PC-3 (cell line): Measurements from ENCODE around the gene MITF. TPM values are rescaled to one million over a fixed set of nuclear protein-coding genes. Genes with fewer than 3 reads are reported as not detected.

Experiments used
- ATAC-seq: fragments of 200-7000 bp; cut with Tn5 transposase; 2 replicates; pipeline ENCODE4 v1.9.1; 2020; ENCODE audit warnings: mild to moderate bottlenecking, moderate library complexity
- BruUV-seq: library from RNA; stranded (reverse); fragments of 400-500 nt; replicated peaks from 2 replicates; lab custom pipeline; 2021; lab: Mats Ljungman, UMichigan
- CTCF ChIA-PET: fragments of 300-600 bp; sonication (Branson Sonifier 250); formaldehyde crosslinking; loops from one replicate; lab custom pipeline; 2022; ENCODE audit warnings: antibody characterized with exemption; lab: Charles Lee
- POLR2A ChIA-PET: fragments of 300-600 bp; sonication (Branson Sonifier 250); formaldehyde crosslinking; loops from one replicate; lab custom pipeline; 2022; ENCODE audit warnings: antibody characterized with exemption; ENCODE audit not compliant: unreplicated experiment; lab: Charles Lee
- DNase-seq: peaks from one replicate; pipeline ENCODE4 v3.0.0-alpha.2; 2015
- H2AFZ ChIP-seq: fragments of 300-600 bp; sonication (generic); 2 replicates; pipeline ENCODE4 v1.6.0; 2016; ENCODE audit warnings: antibody characterized with exemption, low read length
- H3F3A ChIP-seq: fragments of 300-600 bp; sonication (generic); one replicate; pipeline ENCODE4 v1.6.0; 2017; ENCODE audit warnings: antibody characterized with exemption, low read length, control low read depth, mild to moderate bottlenecking; ENCODE audit not compliant: unreplicated experiment
- H3K27ac ChIP-seq: fragments of 300-600 bp; sonication (generic); 2 replicates; pipeline ENCODE4 v1.5.1; 2016; ENCODE audit warnings: mild to moderate bottlenecking, low read length
- H3K27me3 ChIP-seq: fragments of 300-600 bp; sonication (generic); 2 replicates; pipeline ENCODE4 v1.6.1; 2016; ENCODE audit warnings: low read length, mixed read lengths
- H3K36me3 ChIP-seq: fragments of 300-600 bp; sonication (generic); 2 replicates; pipeline ENCODE4 v1.6.1; 2016; ENCODE audit warnings: low read depth, mixed run types, low read length, mixed read lengths
- H3K4me1 ChIP-seq: fragments of 300-600 bp; sonication (generic); 2 replicates; pipeline ENCODE4 v1.5.1; 2016; ENCODE audit warnings: low read length; ENCODE audit not compliant: insufficient read depth
- H3K4me2 ChIP-seq: fragments of 300-600 bp; sonication (generic); 2 replicates; pipeline ENCODE4 v1.6.0; 2016; ENCODE audit warnings: low read length
- H3K4me3 ChIP-seq: fragments of 300-600 bp; sonication (generic); 2 replicates; pipeline ENCODE4 v1.5.1; 2016; ENCODE audit warnings: mild to moderate bottlenecking, low read length, mixed read lengths
- H3K79me2 ChIP-seq: fragments of 300-600 bp; sonication (generic); 2 replicates; pipeline ENCODE4 v1.6.1; 2017; ENCODE audit warnings: low read length, mixed read lengths
- H3K9ac ChIP-seq: fragments of 300-600 bp; sonication (generic); 2 replicates; pipeline ENCODE4 v1.6.0; 2016; ENCODE audit warnings: mild to moderate bottlenecking, low read length
- H3K9me2 ChIP-seq: fragments of 300-600 bp; sonication (generic); replicated peaks from 2 replicates; pipeline ENCODE4 v1.6.1; 2016; ENCODE audit warnings: mixed run types, low read length, mixed read lengths
- H3K9me3 ChIP-seq: fragments of 300-600 bp; sonication (generic); 2 replicates; pipeline ENCODE4 v1.6.1; 2016; ENCODE audit warnings: low read length, mixed read lengths
- H4K20me1 ChIP-seq: fragments of 300-600 bp; sonication (generic); 2 replicates; pipeline ENCODE4 v1.6.1; 2016; ENCODE audit warnings: low read length, mixed read lengths
- EZH2 ChIP-seq: fragments of 300-600 bp; sonication (generic); IDR thresholded peaks from one replicate; pipeline ENCODE4 v1.6.1; 2017; ENCODE audit warnings: antibody characterized with exemption, mild to moderate bottlenecking, low read length; ENCODE audit not compliant: unreplicated experiment
- EZH2phosphoT487 ChIP-seq: fragments of 300-600 bp; sonication (generic); IDR thresholded peaks from 2 replicates; pipeline ENCODE4 v1.6.1; 2018; ENCODE audit warnings: mild to moderate bottlenecking, antibody characterized with exemption, low read length, borderline replicate concordance
- intact Hi-C: fragments of 100-400 bp; cut with micrococcal nuclease; formaldehyde crosslinking; loops from 2 replicates; pipeline ENCODE4 v1.9.0; 2023
- total RNA-seq: library from RNA; depleted of rRNA; stranded (reverse); fragments of >200 nt; gene quantifications from 2 replicates; pipeline ENCODE4 v1.2.3, GENCODE V29; 2014
- TF ChIP-seq, protein P1 (sequence below): fragments of 300-600 bp; sonication (generic); conservative IDR thresholded peaks from 2 replicates; pipeline ENCODE4 v1.5.1; 2017; ENCODE audit warnings: antibody characterized with exemption, low read depth, mild to moderate bottlenecking, low read length

MITF gene
- total RNA-seq, 1 experiment from 2014 or later: 7.6 TPM

DNA sequence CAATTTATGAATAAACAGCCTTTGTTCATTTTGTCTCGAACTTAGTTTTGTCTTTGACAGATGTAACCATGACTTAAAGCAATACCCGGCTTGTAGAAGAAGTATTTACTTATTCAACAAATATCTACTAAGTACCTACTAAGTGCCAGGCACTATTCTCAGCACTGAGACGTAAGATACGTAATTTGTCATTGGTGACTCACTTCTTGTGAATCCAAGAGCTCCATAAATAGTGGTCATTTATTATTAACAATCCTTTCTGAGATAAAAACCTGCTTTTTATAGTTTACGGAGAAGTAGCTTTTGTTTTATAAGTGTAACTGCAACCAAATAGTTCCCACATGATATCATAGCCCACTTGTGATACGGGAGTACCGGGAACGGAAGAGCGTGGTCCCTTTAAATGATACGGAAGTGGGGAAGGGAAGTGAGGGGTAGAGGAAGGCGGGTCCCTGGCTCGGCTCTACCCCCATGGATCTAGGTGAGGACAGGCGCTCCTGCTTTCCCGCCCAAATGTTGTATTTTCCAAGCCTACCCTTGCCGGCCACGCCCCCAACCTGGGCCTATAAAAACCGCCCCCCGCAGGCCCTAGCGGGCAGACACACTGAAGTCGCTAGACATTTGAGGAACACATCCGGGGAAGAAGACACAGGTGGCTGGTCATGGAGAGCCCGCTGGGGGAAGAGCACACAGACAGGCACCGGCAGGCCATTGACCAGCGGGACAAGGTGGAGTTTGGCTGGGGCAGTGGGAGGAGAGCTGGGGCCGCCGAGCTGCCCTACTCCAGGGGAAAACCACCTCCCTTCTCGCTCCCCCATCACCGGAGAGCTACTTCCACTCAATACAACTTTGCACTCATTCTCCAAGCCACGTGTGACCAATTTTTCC lies 260.1 kb downstream of the MITF start, which contains the start of gene SAMMSON:
SAMMSON (plus strand) TSS at position 594 of the 888 bp plus-strand sequence.
- Histone ChIP-seq H3K36me3 (no peaks in the 10 kb centered on the region), H3K27ac (no peak within 1 kb of the TSS), H3K79me2 (no peaks in the 10 kb centered on the region), H3K4me1 (no peaks in the 10 kb centered on the region; the same call in 1 of the 2 replicates), H3K9me3 (no peaks in the 10 kb centered on the region), H3F3A (no peaks in the 10 kb centered on the region), H3K4me2 (no peak within 1 kb of the TSS), H3K9me2 (no peaks in the 10 kb centered on the region), H3K4me3 (no peak within 1 kb of the TSS), H4K20me1 (no peaks in the 10 kb centered on the region), H2AFZ (no peak within 1 kb of the TSS), H3K9ac (no peak within 1 kb of the TSS), H3K27me3 (no peaks in the 10 kb centered on the region)
- no TSS peak for BruUV-seq
- ATAC-seq (no peak; the same call in 1 of the 2 replicates), DNase-seq (peak; percentile 17)
- no peak for TF ChIP-seq EZH2
- TF ChIP-seq EZH2phosphoT487: no peak
- TF ChIP-seq, protein P1, sequence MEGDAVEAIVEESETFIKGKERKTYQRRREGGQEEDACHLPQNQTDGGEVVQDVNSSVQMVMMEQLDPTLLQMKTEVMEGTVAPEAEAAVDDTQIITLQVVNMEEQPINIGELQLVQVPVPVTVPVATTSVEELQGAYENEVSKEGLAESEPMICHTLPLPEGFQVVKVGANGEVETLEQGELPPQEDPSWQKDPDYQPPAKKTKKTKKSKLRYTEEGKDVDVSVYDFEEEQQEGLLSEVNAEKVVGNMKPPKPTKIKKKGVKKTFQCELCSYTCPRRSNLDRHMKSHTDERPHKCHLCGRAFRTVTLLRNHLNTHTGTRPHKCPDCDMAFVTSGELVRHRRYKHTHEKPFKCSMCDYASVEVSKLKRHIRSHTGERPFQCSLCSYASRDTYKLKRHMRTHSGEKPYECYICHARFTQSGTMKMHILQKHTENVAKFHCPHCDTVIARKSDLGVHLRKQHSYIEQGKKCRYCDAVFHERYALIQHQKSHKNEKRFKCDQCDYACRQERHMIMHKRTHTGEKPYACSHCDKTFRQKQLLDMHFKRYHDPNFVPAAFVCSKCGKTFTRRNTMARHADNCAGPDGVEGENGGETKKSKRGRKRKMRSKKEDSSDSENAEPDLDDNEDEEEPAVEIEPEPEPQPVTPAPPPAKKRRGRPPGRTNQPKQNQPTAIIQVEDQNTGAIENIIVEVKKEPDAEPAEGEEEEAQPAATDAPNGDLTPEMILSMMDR: no peak
- POLR2A ChIA-PET: no interaction called here
- intact Hi-C loops: no loop called here
- CTCF ChIA-PET: no interaction called here

DNA sequence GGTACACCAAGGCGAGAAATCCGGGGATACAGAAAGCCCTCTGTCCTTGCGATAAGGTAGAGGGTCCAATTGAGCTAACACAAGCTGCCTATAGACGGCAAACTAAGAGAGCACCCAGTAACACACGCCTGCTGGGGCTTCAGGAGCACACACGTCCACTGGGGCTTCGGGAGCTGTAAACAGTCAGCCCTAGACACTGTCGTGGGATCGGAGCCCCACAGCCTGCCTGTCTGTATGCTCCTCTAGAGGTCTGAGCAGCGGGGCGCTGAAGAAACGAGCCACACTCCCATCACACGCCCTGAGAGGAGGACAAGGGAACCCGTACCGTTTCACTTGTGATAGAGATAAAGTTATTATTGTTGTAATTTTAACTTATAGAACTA lies 260.8 kb downstream of the MITF start:
- no peaks in the 10 kb centered on the region for H3K9me3 ChIP-seq
- no peak overlapping the region for H3K4me3 ChIP-seq
- H3K79me2 ChIP-seq: no peaks in the 10 kb centered on the region
- H3K9me2 ChIP-seq: no peaks in the 10 kb centered on the region
- H3K36me3 ChIP-seq: no peaks in the 10 kb centered on the region
- no peak for ATAC-seq
- no peak overlapping the region for H3K9ac ChIP-seq
- H3K4me1 ChIP-seq: no peaks in the 10 kb centered on the region; the same call in 1 of the 2 replicates
- no peak overlapping the region for H2AFZ ChIP-seq
- no peaks in the 10 kb centered on the region for H3F3A ChIP-seq
- H3K27me3 ChIP-seq: no peaks in the 10 kb centered on the region
- CTCF ChIA-PET: no interaction called here
- DNase-seq: no peak
- POLR2A ChIA-PET: no interaction called here
- H3K4me2 ChIP-seq: no peak overlapping the region
- H3K27ac ChIP-seq: no peak overlapping the region
- H4K20me1 ChIP-seq: no peaks in the 10 kb centered on the region
- TF ChIP-seq, protein P1: no peak
- TF ChIP-seq EZH2phosphoT487 (no peak), EZH2 (no peak)
- no TSS peak for BruUV-seq
- intact Hi-C loops: no loop called here

DNA sequence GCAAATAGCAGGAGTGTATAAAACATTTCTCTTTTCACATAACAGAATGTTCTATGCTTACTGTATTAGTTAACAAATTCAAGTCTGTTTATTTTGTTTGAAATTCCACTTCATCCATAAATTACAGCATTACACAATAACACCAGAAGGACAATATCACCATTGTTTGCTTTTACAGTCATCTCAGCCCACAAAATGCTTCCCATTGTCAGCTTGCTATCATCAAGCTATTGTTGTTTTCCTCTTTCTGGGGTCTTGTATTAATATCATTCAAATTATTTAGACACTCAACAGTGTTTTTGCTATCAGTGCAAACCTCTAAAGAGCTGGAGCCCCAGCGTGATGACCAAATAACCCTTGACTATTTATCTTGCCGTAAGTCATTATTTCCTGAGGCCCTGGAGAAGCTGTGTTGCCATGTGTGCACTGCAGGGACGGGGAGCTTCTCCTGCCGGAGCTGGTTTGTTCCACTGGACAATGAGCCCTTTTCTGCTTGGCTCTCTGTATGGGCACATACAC lies 261.4 kb downstream of the MITF start:
- ChIA-PET POLR2A (no interaction called here), CTCF (no interaction called here)
- Histone ChIP-seq H3K4me2 (no peak overlapping the region), H3K4me3 (no peak overlapping the region), H3K27ac (no peak overlapping the region), H3K9me3 (no peaks in the 10 kb centered on the region), H3K4me1 (no peaks in the 10 kb centered on the region; the same call in 1 of the 2 replicates), H3K79me2 (no peaks in the 10 kb centered on the region), H3F3A (no peaks in the 10 kb centered on the region), H3K9me2 (no peaks in the 10 kb centered on the region), H2AFZ (no peak overlapping the region), H3K27me3 (no peaks in the 10 kb centered on the region), H3K9ac (no peak overlapping the region), H3K36me3 (no peaks in the 10 kb centered on the region), H4K20me1 (no peaks in the 10 kb centered on the region)
- TF ChIP-seq EZH2phosphoT487 (no peak), EZH2 (no peak)
- TF ChIP-seq, protein P1: no peak
- BruUV-seq: no TSS peak
- DNase-seq: peak; percentile 5
- ATAC-seq: peak; percentile 57
- intact Hi-C loops: no loop called here
